ENCODE results near the gene KIAA0513.

Gene KIAA0513

DNA sequence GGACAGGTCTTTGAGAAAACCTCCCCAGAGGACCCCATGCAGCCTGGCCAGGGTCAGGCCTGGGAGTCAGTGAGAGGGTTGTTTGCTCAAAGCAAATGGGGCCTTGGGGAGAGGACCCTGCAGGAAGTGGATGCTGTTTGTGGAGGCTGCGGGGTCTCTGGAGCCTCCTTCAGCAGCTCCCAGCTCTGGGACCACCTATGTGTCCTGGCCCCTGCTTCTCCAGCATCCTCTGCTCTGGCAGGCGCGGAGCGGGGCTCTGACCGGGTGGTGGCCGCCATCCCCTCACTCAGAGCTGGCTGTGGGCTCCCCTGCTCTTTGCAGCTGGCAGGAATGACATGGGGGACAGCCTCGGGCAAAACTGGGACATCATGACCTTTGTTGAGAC is 114.5 kb downstream of the KIAA0513 start:
- no peak for TF ChIP-seq GATA3 (IDR thresholded peaks at IDR 0.05; ENCODE audit: low read depth, low read length)
- TF ChIP-seq GATA2 (IDR thresholded peaks at IDR 0.05; ENCODE audit: low read depth, low read length), result no peak

DNA sequence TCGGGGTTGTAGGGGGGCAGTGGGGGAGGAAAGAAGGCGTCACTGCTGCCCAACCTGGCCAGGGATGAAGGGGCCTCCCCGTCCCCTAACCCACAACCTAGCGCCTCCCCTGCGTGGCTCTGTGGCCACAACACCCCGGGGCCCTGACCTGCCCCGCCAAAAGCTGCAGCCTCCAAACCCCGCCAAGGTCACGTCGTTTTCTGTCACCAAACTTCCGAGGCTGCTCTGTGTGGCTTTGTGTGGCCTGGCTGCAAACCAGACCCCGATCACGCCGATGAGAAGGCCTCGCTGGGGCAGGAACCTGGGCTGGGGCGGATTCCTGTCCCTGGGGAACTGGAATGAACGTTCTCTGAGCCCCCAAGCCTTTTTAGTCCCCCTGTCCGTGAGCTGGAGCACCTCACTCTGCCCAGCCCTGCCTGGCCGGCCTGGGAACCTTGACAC is 115.2 kb downstream of the KIAA0513 start:
- no peak for TF ChIP-seq GATA2 (IDR thresholded peaks at IDR 0.05; ENCODE audit: low read depth, low read length)
- TF ChIP-seq GATA3 (IDR thresholded peaks at IDR 0.05; ENCODE audit: low read depth, low read length), result no peak

Data from SH-SY5Y (cell line).